GM21737 (cell line): ENCODE measurements around the gene SNN.

Source experiments
- ATAC-seq: cut with Tn5 transposase; IDR thresholded peaks from one replicate; pipeline ENCODE4 v1.9.1; 2021; ENCODE audit warnings: mild to moderate bottlenecking, moderate library complexity; ENCODE audit not compliant: unreplicated experiment

The SNN gene

DNA sequence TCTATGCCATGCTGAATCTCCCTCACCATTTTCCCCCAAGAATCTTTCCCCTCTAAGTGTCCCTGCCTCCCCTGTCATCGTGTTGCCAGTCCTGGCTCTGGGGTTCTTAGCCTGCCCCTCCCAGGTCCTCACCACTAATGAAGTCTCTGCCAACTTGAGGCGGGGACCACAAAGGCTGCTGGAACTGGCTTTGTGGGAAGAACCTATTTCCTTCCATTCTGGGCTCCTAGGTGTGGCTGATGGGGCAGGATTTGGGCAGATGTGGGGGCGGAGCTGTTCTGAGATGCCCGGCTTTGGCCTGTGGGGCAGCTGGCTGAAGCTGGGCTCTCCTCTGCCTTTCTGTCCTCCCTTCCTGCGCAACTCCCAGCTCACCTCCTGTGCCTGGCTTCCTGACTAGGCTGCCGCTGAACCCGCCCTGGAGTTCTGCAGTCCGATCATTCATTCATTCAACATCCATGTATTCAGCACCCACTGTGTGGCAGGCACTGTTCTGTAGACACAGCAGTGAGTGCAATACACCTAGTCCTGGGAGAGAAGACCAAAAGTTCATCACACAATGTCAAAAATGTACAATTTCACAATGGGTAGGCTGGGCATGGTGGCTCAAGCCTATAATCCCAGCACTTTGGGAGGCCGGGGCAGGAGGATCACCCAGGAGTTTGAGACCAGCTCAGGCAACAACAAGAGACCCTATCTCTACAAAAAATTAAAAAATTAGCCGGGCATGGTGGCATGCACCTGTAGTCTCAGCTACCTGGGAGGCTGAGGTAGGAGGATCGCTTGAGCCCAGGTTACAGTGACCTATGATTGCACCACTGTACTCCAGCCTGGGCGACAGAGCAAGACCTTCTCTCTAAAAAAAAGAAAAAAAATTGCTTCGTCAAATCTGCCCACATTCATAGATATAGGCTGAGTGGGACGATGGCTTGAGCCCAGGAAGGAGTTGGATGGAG lies 1.9 kb upstream of the SNN start:
- ATAC-seq, result no peak

DNA sequence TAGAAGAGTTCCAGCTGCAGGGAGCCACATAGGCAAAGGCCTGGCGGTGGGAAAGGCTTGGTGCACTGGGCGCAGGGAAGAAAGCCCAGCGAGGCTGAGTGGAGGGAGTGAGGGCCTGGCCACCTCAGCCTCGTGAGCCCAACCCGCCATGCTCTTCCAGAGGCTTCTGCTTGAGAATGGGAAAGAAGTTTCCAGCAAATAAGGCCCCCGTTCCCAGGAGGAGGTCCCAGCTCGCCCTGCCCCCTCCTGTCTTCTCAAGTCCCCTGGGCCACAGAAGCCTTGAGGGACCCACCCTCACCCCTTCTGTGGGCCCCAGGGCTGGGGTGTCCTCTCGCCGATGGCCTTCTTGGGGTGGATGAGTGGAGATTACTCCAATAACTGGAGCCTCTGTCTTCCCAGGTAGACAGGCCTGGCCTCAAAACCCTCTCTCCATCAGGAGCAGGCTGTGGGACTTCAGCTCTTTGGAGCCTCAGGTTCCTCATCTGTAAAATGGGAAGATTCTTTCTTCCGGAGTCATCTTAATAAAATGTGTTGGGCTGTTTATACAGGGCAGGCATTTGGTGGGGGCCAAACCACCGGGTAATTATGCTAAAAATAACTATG lies 933 bp upstream of the SNN start:
- ATAC-seq, result no peak

DNA sequence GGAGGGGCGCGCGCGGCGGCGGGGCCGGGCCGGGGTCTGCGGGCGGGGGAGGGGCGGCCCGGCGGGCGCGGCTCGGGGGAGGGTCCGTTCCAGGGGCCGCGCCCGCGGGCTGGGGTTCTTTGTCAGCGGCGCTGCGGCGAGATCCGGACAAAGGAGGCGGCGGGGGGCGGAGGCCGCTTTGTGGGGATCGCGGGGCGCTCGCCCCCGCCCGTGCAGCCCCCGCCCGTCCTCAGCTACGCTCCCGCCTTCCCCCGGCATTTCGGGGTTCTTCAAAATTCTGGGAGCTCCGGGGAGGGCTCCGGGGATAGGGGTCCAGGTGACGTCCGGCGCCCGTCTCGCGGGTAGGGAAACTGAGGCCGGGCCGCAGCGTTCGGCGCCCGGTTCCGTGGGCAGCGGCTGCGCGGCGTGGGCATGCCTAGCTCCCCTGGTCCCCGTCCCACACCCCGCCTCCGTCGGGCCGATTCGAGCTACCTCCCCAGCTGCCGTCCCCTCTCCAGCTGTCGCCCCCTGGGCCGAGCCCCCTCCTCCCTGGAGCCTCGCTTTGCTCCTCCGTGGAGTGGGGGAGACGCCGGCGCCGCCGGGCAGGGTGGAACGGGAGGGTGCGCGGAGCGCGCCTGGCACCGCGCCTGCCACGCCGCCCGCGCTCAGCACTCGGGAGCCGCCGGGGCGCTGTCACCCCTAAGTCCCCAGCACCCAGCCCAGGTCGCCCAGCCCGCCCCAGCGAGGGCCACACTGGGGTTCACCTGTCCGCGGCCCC lies 546 bp downstream of the SNN start:
- no peak for ATAC-seq

DNA sequence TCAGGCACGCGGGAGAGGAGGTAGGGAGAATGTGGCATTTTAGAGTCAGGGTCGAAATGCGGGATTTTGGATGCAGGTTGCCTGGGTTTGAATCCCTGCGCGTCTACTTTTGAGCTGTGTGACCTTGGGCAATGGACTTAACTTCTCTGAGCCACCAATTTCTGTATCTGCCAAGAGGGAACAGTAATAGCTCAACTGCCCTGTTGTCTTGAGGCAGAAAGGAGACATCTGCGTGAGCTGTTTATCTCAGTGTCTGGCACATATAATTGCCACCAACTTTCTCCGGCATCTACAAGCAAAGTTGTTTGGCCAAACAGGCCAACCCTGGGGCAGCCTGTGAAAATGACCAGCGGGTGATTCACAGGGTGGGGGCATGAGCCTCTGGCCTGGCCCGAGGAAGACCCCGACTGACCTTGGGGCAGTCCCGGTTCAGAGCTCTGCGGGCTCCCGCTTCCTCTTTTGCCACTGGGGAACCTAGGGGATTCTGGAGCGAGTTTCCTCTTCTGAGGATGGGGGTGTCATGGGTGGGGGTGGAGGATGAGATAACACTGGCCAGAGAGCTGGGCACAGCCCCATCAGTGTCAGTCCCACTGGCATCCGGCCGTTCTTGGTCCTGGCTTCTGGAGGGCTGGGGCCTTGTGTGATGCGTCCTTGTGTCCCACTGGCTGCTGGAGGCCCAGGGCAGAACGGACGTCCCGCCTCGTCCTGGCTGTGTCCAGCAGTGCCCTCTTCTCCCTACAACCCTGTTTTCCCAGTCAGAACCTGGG lies 1.3 kb downstream of the SNN start:
- no peak for ATAC-seq

DNA sequence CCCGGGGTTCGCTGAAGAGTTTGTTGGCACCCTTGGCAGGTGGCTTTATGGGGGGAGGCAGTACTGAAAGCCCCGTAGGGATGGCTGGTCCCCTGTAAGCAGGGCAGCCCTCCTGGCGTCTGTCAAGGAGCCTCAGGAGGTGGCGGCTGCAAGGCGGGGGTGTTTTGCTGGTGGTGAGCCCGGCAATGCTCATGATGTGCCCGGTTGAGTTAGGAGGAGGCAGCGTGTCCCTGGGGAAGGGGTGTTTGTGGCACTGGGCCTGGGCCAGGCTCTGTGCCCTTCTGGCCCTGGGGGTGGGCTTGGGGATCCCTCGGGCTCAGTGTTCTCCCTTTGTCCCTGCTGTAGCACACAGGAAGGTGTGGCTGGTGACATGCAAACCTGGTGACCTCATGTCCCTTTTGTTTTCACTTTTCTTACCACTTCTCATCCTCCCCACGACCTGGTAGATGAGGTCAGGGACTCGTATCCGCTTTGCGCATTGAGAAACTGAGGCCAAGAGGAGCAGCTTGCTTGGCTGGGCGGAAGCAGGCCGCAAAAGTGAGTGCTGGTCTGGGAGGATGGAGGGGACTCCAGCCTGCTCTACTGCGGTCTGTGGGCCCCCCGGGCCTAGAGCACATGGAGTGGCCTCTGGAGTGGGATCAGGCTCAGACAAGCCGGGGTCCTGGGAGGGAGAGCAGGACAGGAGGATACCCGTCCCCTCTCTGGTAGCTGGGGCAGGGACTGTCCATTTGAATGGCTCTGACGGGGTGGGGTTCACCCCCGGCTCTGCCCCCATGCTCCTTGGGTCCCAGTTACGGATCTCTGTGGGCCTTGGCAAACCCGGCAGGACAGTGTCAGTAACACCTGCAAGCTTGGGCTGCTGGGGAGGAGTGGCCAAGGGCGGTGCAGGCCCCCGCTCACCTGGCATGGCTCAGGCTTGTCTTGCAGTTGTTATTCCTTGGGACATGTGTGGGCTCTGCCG lies 2.2 kb downstream of the SNN start:
- no peak for ATAC-seq

DNA sequence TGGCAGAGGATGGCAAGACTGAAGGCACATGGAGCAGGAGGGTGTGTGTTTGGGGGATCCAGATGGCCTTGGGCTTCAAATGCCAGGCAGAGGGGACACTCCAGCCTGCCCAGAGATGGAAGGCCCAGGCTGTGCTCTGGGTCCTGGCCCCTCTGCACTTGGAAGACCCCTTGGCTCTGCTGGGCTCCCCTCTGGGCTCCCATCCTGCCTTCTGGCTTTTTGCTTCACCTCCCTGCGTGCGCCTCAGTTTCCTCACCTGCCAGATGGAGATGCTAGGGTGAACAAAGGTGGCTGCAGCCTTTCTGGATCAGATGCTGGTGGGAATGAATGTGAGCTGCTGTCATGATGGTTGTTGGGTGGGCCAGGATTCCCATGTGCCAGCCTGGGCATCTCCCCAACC lies 3.0 kb downstream of the SNN start:
- ATAC-seq, result no peak

DNA sequence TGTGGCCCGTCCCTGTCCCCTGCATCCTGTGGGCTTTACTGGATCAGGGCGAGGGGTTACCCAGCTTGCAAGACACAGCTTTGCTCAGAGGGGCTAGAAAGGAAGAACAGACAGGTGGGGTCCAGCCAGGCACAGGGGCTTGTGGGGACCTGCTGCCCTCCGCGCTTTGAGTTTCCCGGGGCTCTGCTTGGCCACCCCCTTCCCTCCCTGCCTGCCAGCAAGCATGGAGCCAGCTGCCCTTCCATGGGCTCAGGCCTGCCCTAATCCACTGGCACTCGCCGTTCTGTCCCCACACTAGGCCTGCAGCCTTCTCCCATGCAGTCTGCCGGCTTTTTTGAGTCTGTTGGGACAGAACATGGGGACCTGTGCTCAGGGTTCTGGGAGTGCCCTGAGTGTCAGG lies 3.4 kb downstream of the SNN start:
- no peak for ATAC-seq

DNA sequence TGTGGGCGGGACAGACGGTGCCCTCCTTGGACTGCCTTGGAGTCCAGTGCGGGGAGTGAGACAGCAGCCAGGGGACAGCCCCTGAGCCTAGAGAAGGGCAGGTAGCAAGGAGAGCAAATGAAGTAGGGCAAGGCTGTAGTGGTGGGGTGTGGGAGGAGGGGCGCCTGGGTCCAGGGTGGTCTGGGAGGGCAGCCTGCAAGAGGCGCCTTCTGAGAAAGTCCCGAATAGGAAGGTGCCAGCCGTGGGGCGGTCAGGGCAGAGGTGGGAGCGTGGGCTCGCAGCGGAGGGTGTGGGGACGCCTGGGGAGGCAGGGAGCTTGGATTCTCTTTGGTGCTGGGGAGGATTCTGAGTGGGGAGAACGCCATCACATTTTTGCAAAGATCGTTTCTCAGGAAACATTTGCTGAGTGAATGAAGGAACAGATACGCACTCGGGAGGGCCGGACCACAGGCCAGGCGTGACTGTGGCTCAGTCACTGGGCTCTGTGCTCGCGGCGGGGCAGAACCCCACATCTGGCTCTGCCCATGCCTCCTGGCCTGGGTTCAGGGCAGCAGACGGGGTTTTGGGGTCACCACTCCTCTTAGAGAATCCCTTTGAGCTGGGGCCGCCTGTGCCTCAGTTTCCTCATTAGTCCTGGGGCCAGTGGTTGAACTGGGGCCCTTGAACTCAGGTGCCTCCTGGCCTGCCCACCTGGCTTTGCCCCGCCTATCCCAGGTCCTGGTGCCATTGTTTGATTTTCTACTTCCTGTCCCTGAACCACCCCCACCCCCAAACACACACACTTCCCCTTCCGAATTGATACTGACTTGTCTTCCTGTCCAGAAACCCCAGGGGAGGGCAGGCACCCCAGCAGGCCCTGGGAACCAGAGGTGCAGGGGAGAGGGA lies 4.2 kb downstream of the SNN start:
- no peak for ATAC-seq

DNA sequence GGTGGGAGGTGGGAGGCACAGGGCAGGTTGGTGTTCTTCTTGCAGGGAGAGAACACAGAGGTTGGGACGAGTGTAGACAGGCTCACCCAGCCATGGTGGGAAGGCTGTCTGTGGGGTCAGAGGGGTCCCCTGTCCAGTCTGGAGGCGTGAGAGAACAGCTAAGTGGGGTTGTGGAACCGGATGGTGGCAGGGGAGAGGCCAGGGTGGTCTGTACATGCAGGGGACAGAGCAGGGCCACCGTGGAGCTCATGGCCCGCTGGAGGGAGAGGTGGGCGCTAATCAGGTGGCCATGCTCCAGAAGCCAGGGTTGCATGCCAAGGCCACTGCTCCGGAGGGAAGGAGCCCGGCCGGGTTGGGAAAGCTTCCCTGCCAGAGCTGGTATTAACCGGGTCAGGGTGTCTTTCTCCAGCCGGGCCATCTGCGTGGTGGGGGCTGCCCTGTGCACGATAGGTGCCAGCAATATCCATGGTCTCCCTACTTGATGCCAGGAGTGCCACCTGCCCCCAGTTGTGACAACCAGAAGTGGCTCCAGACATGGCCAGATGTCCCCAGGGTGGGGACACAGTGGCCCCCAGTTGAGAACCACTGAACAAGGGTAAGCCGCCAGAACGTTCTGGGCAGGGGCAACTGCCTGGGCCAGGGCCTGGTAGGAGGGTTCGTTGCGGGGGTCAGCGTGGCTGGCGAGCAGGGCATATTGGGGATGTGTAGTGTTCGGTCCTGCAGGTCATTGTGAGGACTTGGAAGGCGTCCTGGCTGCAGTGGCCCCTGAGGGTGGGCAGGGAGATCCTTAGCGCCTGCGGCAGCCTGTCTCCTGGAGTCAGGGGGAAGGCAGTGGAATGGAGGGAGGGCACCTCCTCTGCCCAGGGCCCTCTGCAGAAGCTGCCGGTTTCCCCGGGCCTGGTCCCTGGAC lies 5.1 kb downstream of the SNN start:
- no peak for ATAC-seq

DNA sequence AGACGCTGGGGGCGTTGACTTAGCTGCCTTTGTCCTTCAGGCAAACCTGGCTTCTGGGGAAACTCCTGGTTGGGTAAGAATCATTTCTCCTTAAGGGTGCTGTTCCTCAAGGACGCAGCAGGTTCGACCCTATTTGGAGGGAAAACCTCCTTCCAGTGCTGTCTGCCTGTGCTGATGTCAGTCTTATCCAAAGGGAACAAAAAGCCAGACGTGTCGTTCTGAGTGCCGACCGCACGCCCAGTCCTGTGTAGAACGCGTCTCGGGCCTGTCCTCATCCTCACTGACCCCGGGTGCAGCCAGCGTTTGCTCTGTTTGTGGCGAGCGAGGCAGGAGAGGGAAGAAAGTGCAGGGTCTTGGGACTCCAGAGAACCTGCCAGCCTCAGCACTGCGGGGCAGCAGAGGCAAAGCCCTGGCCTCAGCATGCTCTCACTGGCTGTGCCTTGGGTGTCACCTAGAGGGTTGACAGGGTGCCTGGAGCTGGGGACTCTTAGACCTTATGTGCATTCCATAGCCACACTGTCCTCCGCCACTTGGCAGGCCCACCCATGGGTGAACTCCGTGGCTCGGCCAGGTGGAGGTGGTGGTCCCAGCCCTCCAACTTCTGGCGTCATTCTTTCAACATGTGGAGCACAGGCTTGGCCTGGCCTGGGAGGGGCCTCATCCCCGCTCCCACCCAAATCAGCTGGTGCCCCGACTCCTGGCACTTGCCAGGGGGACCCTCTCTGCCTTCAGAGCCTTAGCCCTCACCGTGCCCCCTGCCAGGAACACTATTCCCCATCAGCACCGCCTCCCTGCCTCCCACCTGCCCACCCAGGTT lies 6.0 kb downstream of the SNN start:
- ATAC-seq, result no peak

DNA sequence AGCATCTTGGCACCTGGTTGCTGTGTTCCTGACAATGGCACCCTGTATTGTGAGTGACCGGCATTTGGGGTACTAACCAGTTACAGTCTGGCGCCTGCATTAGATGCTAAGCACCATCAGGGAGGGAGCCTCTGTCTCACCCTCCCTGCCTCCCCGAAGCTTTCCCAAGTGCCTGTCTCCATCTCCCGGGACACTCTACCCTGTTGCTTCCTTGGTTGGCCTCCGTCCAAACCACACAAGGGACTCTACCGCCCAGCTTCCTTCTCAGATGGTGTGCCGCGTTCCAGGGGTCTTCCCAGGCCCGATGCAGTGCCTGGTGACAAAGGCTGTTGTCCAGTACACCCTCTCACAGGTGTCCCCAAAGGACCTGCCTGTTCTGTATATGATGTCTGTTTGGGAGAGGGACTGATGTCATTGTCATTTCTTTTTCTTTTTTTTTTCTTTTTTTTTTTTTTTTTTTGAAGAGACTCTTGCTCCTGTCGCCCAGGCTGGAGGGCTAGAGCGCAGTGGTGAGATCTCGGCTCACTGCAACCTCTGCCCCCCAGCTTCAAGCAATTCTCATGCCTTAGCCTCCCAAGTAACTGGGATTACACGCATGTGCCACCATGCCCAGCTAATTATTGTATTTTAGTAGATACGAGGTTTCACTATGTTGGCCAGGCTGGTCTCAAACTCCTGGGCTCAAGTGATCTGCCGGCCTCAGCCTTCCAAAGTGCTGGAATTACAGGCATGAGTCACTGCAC lies 6.7 kb downstream of the SNN start:
- ATAC-seq, result no peak

DNA sequence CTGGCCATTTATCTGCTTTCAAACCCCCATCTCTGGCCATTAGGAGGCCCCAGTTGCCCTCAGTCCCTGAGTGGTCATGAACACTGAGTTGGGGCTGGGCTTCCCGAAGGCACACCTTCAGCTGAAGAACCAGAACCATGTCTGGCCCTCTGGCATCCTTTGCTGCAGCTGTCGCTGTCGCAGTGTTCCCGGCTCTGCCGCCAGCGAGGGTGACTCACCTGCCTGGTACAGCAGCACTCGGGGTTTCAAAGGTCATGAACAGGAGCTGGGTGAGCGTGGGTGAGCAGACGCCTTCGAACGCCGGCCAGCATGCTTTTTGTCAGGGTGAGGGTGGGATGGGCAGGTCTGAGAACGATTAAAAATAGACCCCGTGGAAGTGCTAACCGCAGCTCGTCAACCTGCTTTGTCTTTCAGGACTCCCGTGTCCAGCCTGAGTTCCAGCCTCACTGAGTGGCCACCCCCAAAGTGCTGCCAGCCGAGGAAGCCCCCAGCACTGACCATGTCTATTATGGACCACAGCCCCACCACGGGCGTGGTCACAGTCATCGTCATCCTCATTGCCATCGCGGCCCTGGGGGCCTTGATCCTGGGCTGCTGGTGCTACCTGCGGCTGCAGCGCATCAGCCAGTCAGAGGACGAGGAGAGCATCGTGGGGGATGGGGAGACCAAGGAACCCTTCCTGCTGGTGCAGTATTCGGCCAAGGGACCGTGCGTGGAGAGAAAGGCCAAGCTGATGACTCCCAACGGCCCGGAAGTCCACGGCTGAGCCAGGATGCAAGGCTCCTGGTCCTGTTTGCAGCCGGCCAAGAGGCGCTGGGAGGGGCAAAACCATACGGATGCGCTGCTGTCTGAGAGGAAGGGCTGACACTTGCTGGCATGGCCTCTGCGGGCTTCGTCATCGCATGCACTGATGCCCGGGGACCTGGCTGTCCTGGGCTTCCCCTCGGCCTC lies 7.6 kb downstream of the SNN start:
- no peak for ATAC-seq

DNA sequence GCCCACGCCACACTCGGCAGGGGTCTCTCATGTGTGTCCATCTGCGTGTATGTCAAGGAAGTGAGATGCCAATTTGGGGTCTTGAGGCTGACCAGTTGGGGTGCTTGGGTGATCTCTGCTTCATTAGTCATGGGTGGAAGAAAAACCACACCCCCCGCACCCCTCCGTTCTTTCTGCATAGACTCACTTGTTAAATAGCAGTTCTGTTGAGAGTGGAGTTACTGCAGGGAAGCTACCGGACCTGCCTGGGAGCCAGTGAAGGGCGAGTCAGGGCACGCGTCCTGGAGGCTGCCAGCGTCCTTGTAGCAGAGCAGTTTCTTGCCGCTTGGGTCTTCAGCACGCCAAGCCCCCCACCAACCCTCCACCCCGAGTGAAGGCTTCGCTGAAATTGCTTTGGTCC lies 8.5 kb downstream of the SNN start:
- ATAC-seq, result no peak

DNA sequence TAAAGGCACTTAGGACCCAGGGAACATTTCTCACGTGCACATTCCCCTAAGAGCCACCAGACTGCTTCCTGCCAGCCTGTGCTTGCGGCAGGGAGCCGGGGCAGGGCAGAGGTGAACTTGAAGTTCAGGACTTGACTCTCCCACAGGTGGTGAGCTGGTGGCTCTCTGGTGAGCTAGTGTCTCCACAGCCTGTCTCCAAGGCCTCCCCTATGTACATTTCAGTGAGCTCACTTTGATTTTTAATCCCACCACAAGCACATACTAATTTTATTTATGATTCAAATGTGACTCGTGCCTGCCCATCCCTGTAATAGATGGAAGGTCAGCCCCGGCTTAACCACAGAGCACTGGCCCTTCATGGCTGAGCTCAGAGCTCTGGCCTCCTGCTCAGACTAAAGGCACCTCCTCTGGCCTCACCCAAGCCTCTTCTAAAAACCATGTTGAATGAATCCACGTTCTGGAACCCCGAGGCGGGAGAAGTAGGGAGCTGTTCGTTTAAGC lies 9.2 kb downstream of the SNN start:
- ATAC-seq, result no peak
